ENCODE data around the gene SDF4.
"Not testable (repeated sequence)": the region's sequence is repeated elsewhere in the genome, so short reads cannot be mapped to it uniquely, and the experiment has no call there.

SDF4 gene

DNA sequence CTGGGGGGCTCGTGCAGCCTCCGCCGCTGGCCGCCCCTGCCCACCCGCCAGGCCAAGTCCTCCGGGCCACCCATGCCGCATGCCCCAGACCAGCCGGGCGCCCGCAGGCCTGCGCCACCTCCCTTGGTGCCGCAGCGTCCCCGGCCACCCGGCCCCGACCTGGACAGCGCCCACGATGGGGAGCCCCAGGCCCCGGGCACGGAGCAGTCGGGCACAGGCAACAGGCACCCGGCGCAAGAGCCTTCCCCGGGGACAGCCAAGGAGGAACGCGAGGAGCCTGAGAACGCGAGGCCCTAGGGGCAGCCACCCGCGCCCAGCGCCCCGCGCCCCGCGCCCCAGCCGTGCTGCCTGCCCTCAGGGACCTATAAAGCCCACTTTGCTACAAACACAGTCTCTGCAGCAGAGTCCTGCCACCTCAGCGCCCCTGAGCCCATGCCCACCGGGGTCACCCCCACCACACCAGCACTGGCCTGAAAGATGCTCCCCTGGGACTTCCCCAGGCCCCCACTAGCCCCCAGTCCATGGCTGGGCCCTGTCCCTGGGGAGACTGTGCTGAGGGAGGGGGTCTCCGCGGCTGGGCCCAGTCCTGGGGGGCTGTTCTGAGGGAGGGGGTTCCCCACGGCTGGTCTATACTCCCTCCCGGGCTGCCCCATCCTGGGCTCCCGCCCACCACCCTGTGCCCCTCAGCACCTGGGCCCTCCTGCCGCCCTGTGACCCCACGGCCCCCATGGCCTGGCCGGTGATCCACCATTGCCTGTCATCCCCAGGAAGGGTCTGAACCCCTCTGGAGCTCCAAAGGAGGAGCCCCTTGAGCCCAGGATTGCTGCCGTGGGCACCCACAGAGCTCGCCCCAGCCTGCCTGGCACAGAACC, 34.0 kb downstream of the SDF4 start:
- no peak overlapping the region for H3K27ac ChIP-seq
- no peak for TF ChIP-seq ZFX (IDR thresholded peaks at IDR 0.05)
- TF ChIP-seq, protein P1, sequence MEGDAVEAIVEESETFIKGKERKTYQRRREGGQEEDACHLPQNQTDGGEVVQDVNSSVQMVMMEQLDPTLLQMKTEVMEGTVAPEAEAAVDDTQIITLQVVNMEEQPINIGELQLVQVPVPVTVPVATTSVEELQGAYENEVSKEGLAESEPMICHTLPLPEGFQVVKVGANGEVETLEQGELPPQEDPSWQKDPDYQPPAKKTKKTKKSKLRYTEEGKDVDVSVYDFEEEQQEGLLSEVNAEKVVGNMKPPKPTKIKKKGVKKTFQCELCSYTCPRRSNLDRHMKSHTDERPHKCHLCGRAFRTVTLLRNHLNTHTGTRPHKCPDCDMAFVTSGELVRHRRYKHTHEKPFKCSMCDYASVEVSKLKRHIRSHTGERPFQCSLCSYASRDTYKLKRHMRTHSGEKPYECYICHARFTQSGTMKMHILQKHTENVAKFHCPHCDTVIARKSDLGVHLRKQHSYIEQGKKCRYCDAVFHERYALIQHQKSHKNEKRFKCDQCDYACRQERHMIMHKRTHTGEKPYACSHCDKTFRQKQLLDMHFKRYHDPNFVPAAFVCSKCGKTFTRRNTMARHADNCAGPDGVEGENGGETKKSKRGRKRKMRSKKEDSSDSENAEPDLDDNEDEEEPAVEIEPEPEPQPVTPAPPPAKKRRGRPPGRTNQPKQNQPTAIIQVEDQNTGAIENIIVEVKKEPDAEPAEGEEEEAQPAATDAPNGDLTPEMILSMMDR (conservative IDR thresholded peaks at IDR 0.05), result no peak

DNA sequence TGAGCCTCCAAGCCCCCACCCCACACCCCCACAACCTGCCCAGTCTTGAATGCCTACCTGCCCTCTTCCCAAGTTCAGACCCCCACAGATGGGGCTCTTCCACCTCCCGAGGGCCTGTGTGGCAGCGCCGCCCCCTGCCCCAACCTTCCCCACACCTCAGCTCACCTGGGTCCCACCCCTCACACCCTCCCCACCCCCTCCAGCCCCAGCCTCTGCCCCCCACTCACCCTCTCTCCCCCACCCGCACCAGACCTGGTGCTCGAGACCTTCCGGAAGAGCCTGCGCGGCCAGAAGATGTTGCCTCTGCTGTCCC, 34.7 kb downstream of the SDF4 start:
- no peak for TF ChIP-seq ZFX (IDR thresholded peaks at IDR 0.05)
- TF ChIP-seq, protein P1 (conservative IDR thresholded peaks at IDR 0.05), result no peak
- H3K27ac ChIP-seq, result no peak overlapping the region

DNA sequence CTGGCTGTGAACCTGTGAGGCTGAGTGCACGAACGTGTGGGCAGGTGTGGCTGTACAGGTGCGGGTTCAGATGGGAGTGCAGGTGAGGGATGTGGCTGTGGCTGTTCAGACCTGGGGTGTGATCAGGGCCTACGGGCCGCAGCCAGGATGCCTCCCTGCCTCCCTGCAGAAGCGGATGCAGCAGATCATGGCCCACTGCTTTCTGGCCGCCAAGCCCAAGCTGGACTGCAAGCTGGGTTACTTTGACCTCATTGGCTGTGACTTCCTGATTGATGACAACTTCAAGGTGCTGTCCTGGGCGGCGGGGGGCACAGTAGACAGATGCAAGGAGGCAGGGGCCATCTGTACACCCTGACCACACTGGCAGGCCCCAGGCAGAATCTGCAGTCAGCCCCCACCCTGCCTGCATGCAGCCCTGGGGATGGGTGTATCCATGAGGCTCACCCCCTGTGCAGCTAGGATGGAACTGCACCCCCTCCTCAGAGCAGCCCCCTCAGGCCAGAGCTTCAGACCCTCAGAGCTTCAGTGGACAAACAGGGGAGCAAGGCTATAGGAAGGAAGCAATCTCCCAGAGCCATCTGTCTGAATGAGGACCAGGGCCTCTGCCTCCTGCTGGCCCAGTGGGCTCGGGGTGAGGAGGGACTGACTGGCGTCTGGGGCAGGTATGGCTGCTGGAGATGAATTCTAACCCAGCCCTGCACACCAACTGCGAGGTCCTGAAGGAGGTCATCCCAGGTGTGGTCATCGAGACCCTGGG, 35.2 kb downstream of the SDF4 start:
- TF ChIP-seq ZFX (IDR thresholded peaks at IDR 0.05), result no peak
- TF ChIP-seq, protein P1 (conservative IDR thresholded peaks at IDR 0.05), result no peak
- H3K27ac ChIP-seq, result no peak overlapping the region

DNA sequence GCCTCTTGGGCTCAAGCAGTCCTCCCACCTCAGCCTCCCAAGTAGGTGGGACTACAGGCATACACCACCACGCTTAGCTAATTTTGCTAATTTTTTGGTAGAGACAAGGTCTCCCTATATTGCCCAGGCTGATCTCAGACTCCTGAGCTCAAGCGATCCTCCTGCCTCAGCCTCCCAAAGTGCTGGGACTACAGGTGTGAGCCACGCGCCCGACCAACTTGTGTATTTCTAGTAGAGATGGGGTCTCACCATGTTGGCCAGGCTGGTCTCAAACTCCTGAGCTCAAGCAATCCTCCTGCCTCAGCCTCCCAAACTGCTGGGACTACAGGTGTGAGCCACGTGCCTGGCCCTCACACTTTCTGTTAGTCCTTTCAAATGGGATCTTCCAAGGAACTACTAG, 36.1 kb downstream of the SDF4 start:
- H3K27ac ChIP-seq, result not testable (repeated sequence)

DNA sequence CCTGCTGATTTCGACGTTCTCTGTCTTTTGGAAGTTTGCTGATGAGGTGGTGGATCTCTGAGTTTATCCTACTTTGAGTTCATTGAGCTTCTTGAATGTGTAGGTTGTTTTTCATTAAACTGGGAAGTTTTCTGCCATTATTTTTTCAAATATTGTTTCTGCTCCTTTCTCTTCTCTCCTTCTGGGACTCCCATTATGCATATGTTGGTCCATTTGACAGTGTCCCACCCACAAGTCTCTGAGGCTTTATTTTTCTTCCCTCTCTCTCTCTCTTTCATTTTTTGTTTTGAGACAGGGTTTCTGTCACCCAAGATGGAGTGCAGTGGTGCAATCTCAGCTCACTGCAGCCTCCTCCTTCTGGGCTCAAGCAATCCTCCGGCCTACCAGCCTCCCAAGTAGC, 37.1 kb downstream of the SDF4 start:
- no peak overlapping the region for H3K27ac ChIP-seq
- no peak for TF ChIP-seq ZFX (IDR thresholded peaks at IDR 0.05)
- TF ChIP-seq, protein P1 (conservative IDR thresholded peaks at IDR 0.05), result no peak

DNA sequence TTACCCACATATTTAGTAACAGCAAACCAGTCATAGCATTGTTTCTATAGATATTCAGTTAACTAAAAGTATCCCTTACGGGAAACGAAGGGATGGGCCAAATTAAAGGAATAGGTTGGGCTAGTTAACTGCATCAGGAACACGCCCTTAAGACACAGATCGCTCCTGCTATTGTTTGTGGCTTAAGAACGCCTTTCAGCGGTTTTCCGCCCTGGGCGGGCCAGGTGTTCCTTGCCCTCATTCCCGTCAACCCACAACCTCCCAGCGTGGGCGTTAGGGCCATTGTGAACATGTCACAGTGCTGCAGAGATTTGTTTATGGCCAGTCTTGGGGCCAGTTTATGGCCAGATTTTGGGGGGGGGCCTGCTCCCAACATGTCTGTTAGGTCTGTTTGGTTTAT, 40.1 kb downstream of the SDF4 start:
- no peak overlapping the region for H3K27ac ChIP-seq
- no peak for TF ChIP-seq ZFX (IDR thresholded peaks at IDR 0.05)
- TF ChIP-seq, protein P1 (conservative IDR thresholded peaks at IDR 0.05), result no peak

DNA sequence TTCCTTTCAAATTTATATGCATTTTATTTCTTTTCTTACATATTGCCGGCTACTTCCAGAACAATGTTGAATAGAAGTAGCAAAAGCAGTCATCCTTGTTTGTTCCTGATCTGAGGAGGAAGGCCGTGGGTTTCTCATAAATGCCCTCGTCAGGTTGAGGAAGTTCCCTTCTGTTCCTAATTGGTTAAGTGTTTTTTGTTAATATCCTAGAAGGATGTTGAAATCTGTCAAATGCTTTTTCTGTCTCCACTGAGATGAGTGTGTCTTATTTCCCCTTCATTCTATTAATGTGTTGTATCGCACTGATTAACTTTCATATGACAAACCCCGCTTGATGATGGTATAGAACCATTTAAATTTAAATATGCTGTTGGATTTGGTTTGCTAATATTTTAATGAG, 42.7 kb downstream of the SDF4 start:
- H3K27ac ChIP-seq, result no peak overlapping the region
- TF ChIP-seq ZFX (IDR thresholded peaks at IDR 0.05), result no peak
- TF ChIP-seq, protein P1 (conservative IDR thresholded peaks at IDR 0.05), result no peak
